ENCODE results near the gene LIN9.
"Not testable (repeated sequence)": the region's sequence is repeated elsewhere in the genome, so short reads cannot be mapped to it uniquely, and the experiment has no call there.

Gene LIN9

GRCh38 chr1:226272233-226272902, 36.6 kb downstream of the LIN9 start:
- FAIRE-seq, result not testable (repeated sequence)

- no peak for FAIRE-seq
Measured at GRCh38 chr1:226268421-226269124, 40.4 kb downstream of the LIN9 start.

- FAIRE-seq, result no peak
Measured at GRCh38 chr1:226261818-226262217, 47.1 kb downstream of the LIN9 start.

GRCh38 chr1:226255380-226255779, 53.6 kb downstream of the LIN9 start:
- FAIRE-seq, result no peak

GRCh38 chr1:226253933-226254332, 55.0 kb downstream of the LIN9 start:
- no peak for FAIRE-seq

GRCh38 chr1:226252841-226253240, 56.1 kb downstream of the LIN9 start:
- not testable (repeated sequence) for FAIRE-seq

- FAIRE-seq, result no peak
Measured at GRCh38 chr1:226250511-226250910, 58.5 kb downstream of the LIN9 start.

GRCh38 chr1:226248796-226249195, 60.2 kb downstream of the LIN9 start:
- no peak for FAIRE-seq

GRCh38 chr1:226248091-226248490, 60.9 kb downstream of the LIN9 start:
- no peak for FAIRE-seq

GRCh38 chr1:226239421-226239820, 69.5 kb downstream of the LIN9 start:
- no peak for FAIRE-seq

- no peak for FAIRE-seq
Measured at GRCh38 chr1:226236826-226237225, 72.1 kb downstream of the LIN9 start.

- FAIRE-seq, result no peak
Measured at GRCh38 chr1:226233806-226234205, 75.2 kb downstream of the LIN9 start.

GRCh38 chr1:226233293-226233692, 75.7 kb downstream of the LIN9 start:
- FAIRE-seq, result no peak

GRCh38 chr1:226226601-226227000, 82.4 kb downstream of the LIN9 start:
- no peak for FAIRE-seq

- FAIRE-seq, result no peak
Measured at GRCh38 chr1:226223786-226224244, 85.1 kb downstream of the LIN9 start.

GRCh38 chr1:226223157-226223785, 85.7 kb downstream of the LIN9 start, which contains the start of gene MIXL1:
Gene MIXL1, plus strand, starts transcription at chr1:226223664. Its CDS starts 18 bp downstream, at chr1:226223682.
- no peak for FAIRE-seq

- no peak for FAIRE-seq
Measured at GRCh38 chr1:226222686-226223085, 86.3 kb downstream of the LIN9 start.

- no peak for FAIRE-seq
Measured at GRCh38 chr1:226220473-226221189, 88.3 kb downstream of the LIN9 start.

GRCh38 chr1:226217273-226217672, 91.7 kb downstream of the LIN9 start:
- FAIRE-seq, result no peak

GRCh38 chr1:226216056-226216455, 92.9 kb downstream of the LIN9 start:
- no peak for FAIRE-seq

GRCh38 chr1:226215239-226215638, 93.7 kb downstream of the LIN9 start:
- FAIRE-seq, result no peak

GRCh38 chr1:226212545-226212944, 96.4 kb downstream of the LIN9 start:
- no peak for FAIRE-seq

GRCh38 chr1:226211181-226211821, 97.7 kb downstream of the LIN9 start:
- FAIRE-seq, result no peak
